HepG2 (cell line): ENCODE data around the gene ATP9A. TPM values are rescaled to one million over a fixed set of nuclear protein-coding genes. Genes with fewer than 3 reads are reported as not detected.

ENCODE experiments used
- AGO2 ChIP-seq: fragments of 200-400 bp; formaldehyde crosslinking; optimal IDR thresholded peaks from 2 replicates; pipeline ENCODE3; 2017; ENCODE audit warnings: mild to moderate bottlenecking, low read depth, low read length, moderate library complexity
- BRCA1 ChIP-seq: sonication (generic); formaldehyde crosslinking; IDR thresholded peaks from 2 replicates; pipeline ENCODE4 v1.4.0; 2020; ENCODE audit warnings: missing genetic modification reagents
- HNF1A ChIP-seq, 2 experiments: sonication (generic) in 1 of 2; formaldehyde crosslinking in 1 of 2; IDR thresholded peaks; 2 replicates each; pipeline versions ENCODE4 v1.4.0 to v1.6.1; 2016 to 2020; ENCODE audit warnings: borderline replicate concordance in 1 of 2, low read depth in 1 of 2, mild to moderate bottlenecking in 1 of 2, missing genetic modification reagents in 1 of 2
- LCORL ChIP-seq, 2 experiments: fragments of 450-650 bp in 1 of 2; sonication (generic) in 1 of 2; formaldehyde crosslinking in 1 of 2; IDR thresholded peaks; 2 replicates each; pipeline versions ENCODE4 v1.5.0 to v1.6.1; 2017 to 2020; ENCODE audit warnings: antibody characterized with exemption in 1 of 2, missing genetic modification reagents in 1 of 2
- MED1 ChIP-seq: sonication (generic); formaldehyde crosslinking; IDR thresholded peaks from 2 replicates; pipeline ENCODE4 v1.4.0; 2020; ENCODE audit warnings: missing genetic modification reagents
- MLX ChIP-seq: IDR thresholded peaks from 2 replicates; pipeline ENCODE4 v1.6.1; 2016
- ZNF282 ChIP-seq: fragments of 450-650 bp; IDR thresholded peaks from 2 replicates; pipeline ENCODE4 v1.6.1; 2018; ENCODE audit not compliant: partially characterized antibody
- ZNF407 ChIP-seq: sonication (generic); formaldehyde crosslinking; IDR thresholded peaks from one replicate; pipeline ENCODE4 v1.5.1; 2020; ENCODE audit warnings: mild to moderate bottlenecking, missing genetic modification reagents; ENCODE audit errors: not compliant biosample characterization
- ZNF775 ChIP-seq: sonication (generic); formaldehyde crosslinking; IDR thresholded peaks from 2 replicates; pipeline ENCODE4 v1.4.0; 2020; ENCODE audit warnings: missing genetic modification reagents, mild to moderate bottlenecking, moderate library complexity, borderline replicate concordance
- polyA plus RNA-seq, 8 experiments: library from polyadenylated mRNA; depleted of rRNA in 3 of 8; stranded (reverse) in 7 of 8; unstranded in 1 of 8; fragments of >200 nt; fragmentation: Illumina TruSeq in 4 of 8; extraction: Trizol in 4 of 8; gene quantifications; 2 replicates each; pipeline versions ENCODE4 v1.2.1 to v1.2.3, GENCODE V29; 2011 to 2016; ENCODE audit warnings: low read depth in 4 of 8, missing spikeins in 1 of 8, mixed read lengths in 1 of 8; ENCODE audit not compliant: insufficient read depth in 1 of 8
- total RNA-seq, 5 experiments: library from RNA; depleted of rRNA; stranded (reverse); fragments of >200 nt; fragmentation: Illumina TruSeq; extraction: Trizol; gene quantifications; 2 replicates each; pipeline ENCODE4 v1.2.3, GENCODE V29; 2016; ENCODE audit warnings: low read depth in 1 of 5

Gene ATP9A
- total and polyA plus RNA-seq, 2 of the 13 experiments (the other 11 are each of a cell fraction or from before 2014, with no cell fraction given): 11.8 to 18.5 TPM

- TF ChIP-seq ZNF407: peak; percentile 82
- TF ChIP-seq ZNF775: no peak
- no peak for TF ChIP-seq MLX
- no peak for TF ChIP-seq MED1 (CRISPR knock-in tag)
- TF ChIP-seq AGO2: no peak
- no peak for TF ChIP-seq LCORL (IDR thresholded peaks at IDR 0.05)
- TF ChIP-seq LCORL (CRISPR knock-in tag; IDR thresholded peaks at IDR 0.05): 0 out of 2 replicates have a peak, but pooled peaks have one; percentile 25
- 0 out of 2 replicates have a peak, but pooled peaks have one; percentile 55 for TF ChIP-seq BRCA1 (CRISPR knock-in tag)
- no peak for TF ChIP-seq ZNF282
- TF ChIP-seq HNF1A (IDR thresholded peaks at IDR 0.05; ENCODE audit: low read depth): no peak
- peak; percentile 61; the same call in 1 of the 2 replicates for TF ChIP-seq HNF1A (CRISPR knock-in tag; IDR thresholded peaks at IDR 0.05; ENCODE audit: borderline replicate concordance)
Measured at GRCh38 chr20:51562332-51563173, 205.6 kb downstream of the ATP9A start (continued).
